H1 (cell line): ENCODE data around the gene GPHA2. TPM values are rescaled to one million over a fixed set of nuclear protein-coding genes. Genes with fewer than 3 reads are reported as not detected.

ENCODE experiments used
- ATF3 ChIP-seq: IDR thresholded peaks from 2 replicates; pipeline ENCODE4 v1.6.1; 2011; ENCODE audit warnings: low read depth, mild to moderate bottlenecking, low read length; ENCODE audit not compliant: insufficient read depth
- CBX8 ChIP-seq: fragments of 300-800, 300-1000 bp; sonication (generic); IDR thresholded peaks from 2 replicates; pipeline ENCODE4 v1.7.1; 2016; ENCODE audit warnings: low read depth, low read length, borderline replicate concordance
- CEBPB ChIP-seq: IDR thresholded peaks from 2 replicates; pipeline ENCODE4 v1.6.1; 2012; ENCODE audit warnings: low read depth, low read length
- HDAC2 ChIP-seq, 2 experiments: fragments of 300-600 bp in 1 of 2; sonication (generic) in 1 of 2; IDR thresholded peaks; 2 replicates each; pipeline ENCODE4 v1.6.1; 2011 to 2012; ENCODE audit warnings: low read depth in 2 of 2, low read length in 2 of 2, mild to moderate bottlenecking in 2 of 2, moderate library complexity in 2 of 2, borderline replicate concordance in 1 of 2, inconsistent platforms in 1 of 2
- NRF1 ChIP-seq: IDR thresholded peaks from 2 replicates; pipeline ENCODE4 v1.6.1; 2011; ENCODE audit warnings: mild to moderate bottlenecking, low read depth, low read length, improper control_type of control experiment
- SIRT6 ChIP-seq: IDR thresholded peaks from one replicate; pipeline ENCODE4 v1.7.1; 2012; ENCODE audit warnings: low read length, inconsistent platforms
- TBP ChIP-seq: IDR thresholded peaks from 2 replicates; pipeline ENCODE4 v1.6.1; 2011; ENCODE audit warnings: low read depth, low read length, improper control_type of control experiment
- polyA plus RNA-seq, 7 experiments: library from polyadenylated mRNA; depleted of rRNA in 3 of 7; stranded (reverse) in 5 of 7; unstranded in 2 of 7; fragments of >200 nt in 5 of 7; fragments of 200-250 nt in 2 of 7; gene quantifications; 1 replicate in 5 of 7; 2 replicates in 1 of 7; 4 replicates in 1 of 7; pipeline versions ENCODE4 v1.2.1 to v1.2.3, GENCODE V29; 2011 to 2013; ENCODE audit warnings: missing spikeins in 2 of 7, mixed read lengths in 2 of 7
- total RNA-seq: library from RNA; stranded (reverse); fragmentation: NEBNext Ultra II Directional; extraction: Animal tissue kit (Norgen Biotek cat#: 25700); gene quantifications from 2 replicates; pipeline ENCODE4 v1.2.1, GENCODE V29; 2021

Gene GPHA2
- total and polyA plus RNA-seq, 2 of the 8 experiments (the other 6 are each of a cell fraction or from before 2014, with no cell fraction given): 0.97 to 4.4 TPM

- TF ChIP-seq HDAC2 (IDR thresholded peaks at IDR 0.05; ENCODE audit: borderline replicate concordance in 1 of 2, low read depth in 2 of 2, low read length in 2 of 2): no peak
- no peak for TF ChIP-seq NRF1
- TF ChIP-seq ATF3: no peak
- no peak for TF ChIP-seq TBP
- no peak for TF ChIP-seq CBX8
- no peak for TF ChIP-seq CEBPB
- TF ChIP-seq SIRT6: no peak
Observed at GRCh38 chr11:64906314-64906635, 29.4 kb downstream of the GPHA2 start (continued).
